ENCODE measurements around the gene DIS3L. TPM values are rescaled to one million over a fixed set of nuclear protein-coding genes. Genes with fewer than 3 reads are reported as not detected.
A peak's percentile ranks its signal among the peaks of the same experiment; 100 is the strongest.

The DIS3L gene
- total and polyA plus RNA-seq, 2 of the 13 experiments (the other 11 are each of a cell fraction or from before 2014, with no cell fraction given) = 21.0 to 50.5 TPM

GRCh38 chr15:66293419-66294156 is at the start of gene DIS3L (continued):
- peak; percentile 26 for TF ChIP-seq AGO1 (IDR thresholded peaks at IDR 0.05; ENCODE audit: low read depth, low read length, poor library complexity, severe bottlenecking)
- peak; percentile 82 for TF ChIP-seq AGO2 (optimal IDR thresholded peaks at IDR 0.05; ENCODE audit: low read depth, low read length)
- no peak for TF ChIP-seq NFE2 (CRISPR knock-in tag; IDR thresholded peaks at IDR 0.05)
- TF ChIP-seq SCMH1 (CRISPR knock-in tag; IDR thresholded peaks at IDR 0.05; ENCODE audit: borderline replicate concordance) = no peak
- peak in 1 of 2 experiments; percentile 56; a peak in 1 of 4 replicates for TF ChIP-seq HMGXB4 (CRISPR knock-in tag; IDR thresholded peaks at IDR 0.05; ENCODE audit: borderline replicate concordance in 1 of 2, low read depth in 1 of 2)
- no peak for TF ChIP-seq HDAC2 (CRISPR knock-in tag; IDR thresholded peaks at IDR 0.05)
- TF ChIP-seq MXD4 (CRISPR knock-in tag; IDR thresholded peaks at IDR 0.05) = 0 out of 2 replicates have a peak, but pooled peaks have one; percentile 26
- TF ChIP-seq MAX (IDR thresholded peaks at IDR 0.05) = peak; percentile 76
- no peak for TF ChIP-seq ZNF460 (CRISPR knock-in tag; IDR thresholded peaks at IDR 0.05; ENCODE audit: borderline replicate concordance)
- TF ChIP-seq ZNF615 (CRISPR knock-in tag; IDR thresholded peaks at IDR 0.05; ENCODE audit: borderline replicate concordance) = no peak
- no peak for TF ChIP-seq ZBTB44 (CRISPR knock-in tag; IDR thresholded peaks at IDR 0.05)
- no peak for TF ChIP-seq ARNTL (CRISPR knock-in tag; IDR thresholded peaks at IDR 0.05)
- TF ChIP-seq HOXD1 (CRISPR knock-in tag; IDR thresholded peaks at IDR 0.05) = no peak
- TF ChIP-seq IRX3 (CRISPR knock-in tag; IDR thresholded peaks at IDR 0.05; ENCODE audit: borderline replicate concordance, low read depth) = 0 out of 2 replicates have a peak, but pooled peaks have one; percentile 14
- TF ChIP-seq MEIS2 (CRISPR knock-in tag; IDR thresholded peaks at IDR 0.05) = 0 out of 2 replicates have a peak, but pooled peaks have one; percentile 13
- TF ChIP-seq FOSL2 (CRISPR knock-in tag; IDR thresholded peaks at IDR 0.05) = no peak
- no peak for TF ChIP-seq ZNF350 (CRISPR knock-in tag; IDR thresholded peaks at IDR 0.05; ENCODE audit: borderline replicate concordance, low read depth)
- TF ChIP-seq HDAC6 (IDR thresholded peaks at IDR 0.05; ENCODE audit: low read depth, low read length) = no peak
- no peak for TF ChIP-seq ZNF180 (CRISPR knock-in tag; IDR thresholded peaks at IDR 0.05; ENCODE audit: borderline replicate concordance, low read depth)
- TF ChIP-seq PHF20 (CRISPR knock-in tag; IDR thresholded peaks at IDR 0.05) = no peak; the same call in 1 of the 2 replicates
- TF ChIP-seq THAP9 (CRISPR knock-in tag; IDR thresholded peaks at IDR 0.05; ENCODE audit: borderline replicate concordance) = no peak
- peak; percentile 64; the same call in 1 of the 2 replicates for TF ChIP-seq KDM5B (CRISPR knock-in tag; IDR thresholded peaks at IDR 0.05; ENCODE audit: borderline replicate concordance)

All from HepG2 (cell line).